HEK293 (cell line): ENCODE results near the gene SAPCD1.

ENCODE experiments used
- CTCF ChIA-PET: fragments of 350-600 bp; formaldehyde crosslinking; extraction: SDS; loops from one replicate; lab custom pipeline; 2021; ENCODE audit warnings: antibody characterized with exemption; lab: Yijun Ruan, JAX
- POLR2A ChIA-PET: fragments of 300-600 bp; formaldehyde crosslinking; extraction: SDS; loops from one replicate; lab custom pipeline; 2020; ENCODE audit warnings: antibody characterized with exemption, inconsistent platforms; lab: Yijun Ruan, JAX
- H3K27ac ChIP-seq: fragments of 200-500 bp; sonication (Bioruptor generic); 2 replicates; pipeline ENCODE4 v1.5.1; 2014; ENCODE audit warnings: low read depth, low read length, control low read depth, inconsistent platforms; ENCODE audit errors: extremely low read depth
- H3K36me3 ChIP-seq, 2 experiments: fragments of 200-500 bp in 1 of 2; sonication (Bioruptor generic) in 1 of 2; 1 replicate in 1 of 2; 2 replicates in 1 of 2; pipeline ENCODE4 v1.5.1; 2014 to 2017; ENCODE audit warnings: inconsistent platforms in 2 of 2, low read length in 2 of 2; ENCODE audit not compliant: control insufficient read depth in 2 of 2, insufficient read depth in 1 of 2
- H3K4me1 ChIP-seq: fragments of 200-500 bp; sonication (Bioruptor generic); 2 replicates; pipeline ENCODE4 v1.5.1; 2014; ENCODE audit warnings: mild to moderate bottlenecking, low read length, inconsistent platforms; ENCODE audit not compliant: control insufficient read depth, insufficient read depth
- H3K4me3 ChIP-seq: 2 replicates; pipeline ENCODE4 v1.5.1; 2011; ENCODE audit warnings: low read depth, mild to moderate bottlenecking, control low read depth, low read length, moderate library complexity
- H3K9me3 ChIP-seq: fragments of 200-500 bp; sonication (Bioruptor generic); 2 replicates; pipeline ENCODE4 v1.5.1; 2014; ENCODE audit warnings: low read depth, low read length, inconsistent platforms; ENCODE audit not compliant: control insufficient read depth, insufficient read depth
- EGR2 ChIP-seq: fragments of 450-650 bp; formaldehyde crosslinking; IDR thresholded peaks from 2 replicates; pipeline ENCODE4 v1.5.1; 2016; ENCODE audit warnings: low read depth, missing biosample characterization, missing genetic modification characterization
- GFI1B ChIP-seq: fragments of 450-650 bp; formaldehyde crosslinking; IDR thresholded peaks from 2 replicates; pipeline ENCODE4 v1.5.1; 2016; ENCODE audit warnings: missing biosample characterization, missing genetic modification characterization
- GLIS2 ChIP-seq: fragments of 450-650 bp; formaldehyde crosslinking; IDR thresholded peaks from 2 replicates; pipeline ENCODE4 v1.5.1; 2016; ENCODE audit warnings: missing biosample characterization, missing genetic modification characterization
- KLF1 ChIP-seq: fragments of 450-650 bp; formaldehyde crosslinking; IDR thresholded peaks from 2 replicates; pipeline ENCODE4 v1.5.1; 2016; ENCODE audit warnings: missing biosample characterization, missing genetic modification characterization
- KLF8 ChIP-seq: fragments of 450-650 bp; formaldehyde crosslinking; IDR thresholded peaks from 2 replicates; pipeline ENCODE4 v1.5.1; 2016; ENCODE audit warnings: missing biosample characterization, missing genetic modification characterization
- OSR2 ChIP-seq: fragments of 450-650 bp; formaldehyde crosslinking; IDR thresholded peaks from 2 replicates; pipeline ENCODE4 v1.5.1; 2016; ENCODE audit warnings: missing biosample characterization, missing genetic modification characterization
- PRDM1 ChIP-seq: fragments of 450-650 bp; formaldehyde crosslinking; IDR thresholded peaks from 2 replicates; pipeline ENCODE4; 2016; ENCODE audit warnings: missing biosample characterization, missing genetic modification characterization
- RBAK ChIP-seq: fragments of 450-650 bp; formaldehyde crosslinking; IDR thresholded peaks from 2 replicates; pipeline ENCODE4 v1.5.1; 2016; ENCODE audit warnings: missing biosample characterization, missing genetic modification characterization
- REPIN1 ChIP-seq: fragments of 450-650 bp; formaldehyde crosslinking; IDR thresholded peaks from 2 replicates; pipeline ENCODE4 v1.5.1; 2017; ENCODE audit warnings: missing biosample characterization, missing genetic modification characterization, low read depth
- SP7 ChIP-seq: fragments of 450-650 bp; formaldehyde crosslinking; IDR thresholded peaks from 2 replicates; pipeline ENCODE4 v1.5.1; 2016; ENCODE audit warnings: missing biosample characterization, missing genetic modification characterization
- TSHZ1 ChIP-seq: fragments of 450-650 bp; formaldehyde crosslinking; IDR thresholded peaks from 2 replicates; pipeline ENCODE4 v1.5.1; 2016; ENCODE audit warnings: missing biosample characterization, missing genetic modification characterization, borderline replicate concordance
- ZBTB17 ChIP-seq: fragments of 450-650 bp; formaldehyde crosslinking; IDR thresholded peaks from 2 replicates; pipeline ENCODE4 v1.5.1; 2016; ENCODE audit warnings: missing biosample characterization, missing genetic modification characterization
- ZBTB48 ChIP-seq: fragments of 450-650 bp; formaldehyde crosslinking; IDR thresholded peaks from 2 replicates; pipeline ENCODE4 v1.5.1; 2016; ENCODE audit warnings: missing biosample characterization, missing genetic modification characterization
- ZBTB8A ChIP-seq: fragments of 450-650 bp; formaldehyde crosslinking; IDR thresholded peaks from 2 replicates; pipeline ENCODE4 v1.5.1; 2016; ENCODE audit warnings: missing biosample characterization, missing genetic modification characterization
- ZIC2 ChIP-seq: fragments of 450-650 bp; formaldehyde crosslinking; IDR thresholded peaks from 2 replicates; pipeline ENCODE4 v1.5.1; 2016; ENCODE audit warnings: missing biosample characterization, missing genetic modification characterization
- ZNF114 ChIP-seq: fragments of 450-650 bp; formaldehyde crosslinking; IDR thresholded peaks from 2 replicates; pipeline ENCODE4 v1.5.0; 2017; ENCODE audit warnings: missing biosample characterization, missing genetic modification characterization
- ZNF24 ChIP-seq: fragments of 450-650 bp; formaldehyde crosslinking; IDR thresholded peaks from 2 replicates; pipeline ENCODE4 v1.5.1; 2016; ENCODE audit warnings: missing biosample characterization, missing genetic modification characterization
- ZNF335 ChIP-seq: fragments of 450-650 bp; formaldehyde crosslinking; conservative IDR thresholded peaks from 2 replicates; pipeline ENCODE4 v1.5.1; 2016; ENCODE audit warnings: missing biosample characterization, missing genetic modification characterization
- ZNF394 ChIP-seq: fragments of 450-650 bp; formaldehyde crosslinking; IDR thresholded peaks from 2 replicates; pipeline ENCODE4 v1.5.1; 2016; ENCODE audit warnings: missing biosample characterization, missing genetic modification characterization, mild to moderate bottlenecking, moderate library complexity, borderline replicate concordance
- ZNF423 ChIP-seq: fragments of 450-650 bp; formaldehyde crosslinking; IDR thresholded peaks from 2 replicates; pipeline ENCODE4 v1.5.1; 2016; ENCODE audit warnings: missing biosample characterization, missing genetic modification characterization
- ZNF600 ChIP-seq: fragments of 450-650 bp; formaldehyde crosslinking; IDR thresholded peaks from 2 replicates; pipeline ENCODE4 v1.5.1; 2016; ENCODE audit warnings: missing biosample characterization, missing genetic modification characterization
- ZNF610 ChIP-seq: fragments of 450-650 bp; formaldehyde crosslinking; IDR thresholded peaks from 2 replicates; pipeline ENCODE4 v1.5.1; 2016; ENCODE audit warnings: missing biosample characterization, missing genetic modification characterization, borderline replicate concordance
- ZNF624 ChIP-seq: fragments of 450-650 bp; formaldehyde crosslinking; IDR thresholded peaks from 2 replicates; pipeline ENCODE4 v1.5.1; 2017; ENCODE audit warnings: missing biosample characterization, missing genetic modification characterization
- ZNF654 ChIP-seq: fragments of 450-650 bp; formaldehyde crosslinking; IDR thresholded peaks from 2 replicates; pipeline ENCODE4 v1.5.1; 2016; ENCODE audit warnings: low read depth, missing biosample characterization, missing genetic modification characterization
- ZSCAN16 ChIP-seq: fragments of 450-650 bp; formaldehyde crosslinking; IDR thresholded peaks from 2 replicates; pipeline ENCODE4 v1.5.1; 2016; ENCODE audit warnings: missing biosample characterization, missing genetic modification characterization
- TF ChIP-seq, protein P1 (sequence below): fragments of 450-650 bp; formaldehyde crosslinking; IDR thresholded peaks from 2 replicates; pipeline ENCODE4 v1.5.1; 2016; ENCODE audit warnings: missing biosample characterization, missing genetic modification characterization
- TF ChIP-seq, protein P2 (sequence below): fragments of 450-650 bp; formaldehyde crosslinking; IDR thresholded peaks from 2 replicates; pipeline ENCODE4 v1.5.1; 2016; ENCODE audit warnings: missing biosample characterization, missing genetic modification characterization

Gene SAPCD1

GRCh38 chr6:31737315-31737990, 25.0 kb upstream of the SAPCD1 start (continued):
- TF ChIP-seq ZNF654 (tag by site-specific recombination) = no peak
- TF ChIP-seq GFI1B (tag by site-specific recombination) = no peak
- TF ChIP-seq, protein P1, sequence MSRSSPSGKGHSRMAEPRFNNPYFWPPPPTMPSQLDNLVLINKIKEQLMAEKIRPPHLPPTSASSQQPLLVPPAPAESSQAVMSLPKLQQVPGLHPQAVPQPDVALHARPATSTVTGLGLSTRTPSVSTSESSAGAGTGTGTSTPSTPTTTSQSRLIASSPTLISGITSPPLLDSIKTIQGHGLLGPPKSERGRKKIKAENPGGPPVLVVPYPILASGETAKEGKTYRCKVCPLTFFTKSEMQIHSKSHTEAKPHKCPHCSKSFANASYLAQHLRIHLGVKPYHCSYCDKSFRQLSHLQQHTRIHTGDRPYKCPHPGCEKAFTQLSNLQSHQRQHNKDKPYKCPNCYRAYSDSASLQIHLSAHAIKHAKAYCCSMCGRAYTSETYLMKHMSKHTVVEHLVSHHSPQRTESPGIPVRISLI (tag by site-specific recombination) = 0 out of 2 replicates have a peak, but pooled peaks have one; percentile 43
- no peak for TF ChIP-seq RBAK (tag by site-specific recombination)
- TF ChIP-seq ZSCAN16 (tag by site-specific recombination) = no peak
- TF ChIP-seq, all 188 proteins: peak for 11

DNA sequence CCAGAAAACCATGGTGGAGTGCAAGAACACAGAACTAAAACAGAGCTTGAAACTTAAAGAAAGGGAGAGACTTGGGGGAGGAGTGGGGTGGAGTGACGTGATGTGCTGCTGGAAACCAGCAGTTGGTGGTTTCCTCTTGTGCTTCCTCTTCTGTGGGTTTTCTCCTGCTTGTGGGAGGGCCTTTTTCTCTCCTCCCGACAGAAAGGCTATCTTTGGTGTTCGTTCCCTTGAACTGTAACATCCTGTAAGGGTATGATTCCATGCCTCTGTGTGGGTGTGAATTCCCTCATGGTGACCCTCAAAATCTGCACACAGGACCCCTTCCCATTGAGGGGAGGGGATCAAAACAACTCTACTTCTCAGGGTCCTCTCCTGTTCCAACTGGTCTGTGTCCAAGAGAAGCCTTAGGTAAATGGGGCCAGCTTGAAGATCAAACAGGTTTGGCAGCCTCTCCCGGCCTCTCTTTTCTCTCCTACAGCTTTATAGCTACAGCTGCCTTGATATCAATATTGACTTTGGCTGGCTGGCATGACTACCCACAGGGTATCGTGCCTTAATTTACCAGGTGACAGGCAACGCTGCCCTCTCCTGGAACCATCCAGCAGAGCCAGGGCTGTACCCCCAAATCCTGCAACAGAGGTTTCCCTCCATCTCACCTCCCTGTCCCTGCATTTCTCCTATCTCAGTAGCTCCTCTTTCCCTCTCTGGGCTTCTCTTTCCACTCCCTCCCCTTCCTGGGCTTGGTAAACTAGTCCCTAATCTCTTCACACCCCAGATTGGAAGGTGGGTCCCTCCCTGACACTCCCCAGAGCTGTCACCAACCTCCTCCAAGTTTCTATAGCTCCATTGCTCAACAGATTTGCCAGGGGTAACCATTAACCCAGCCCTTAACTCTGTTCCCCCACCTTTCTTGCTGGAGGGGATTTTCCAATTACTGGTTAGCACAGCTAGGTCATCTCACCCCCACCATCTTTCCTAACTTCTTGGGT, 24.2 kb upstream of the SAPCD1 start:
- peaks cover 35% of the 10 kb centered on the region for H3K4me1 ChIP-seq
- H3K36me3 ChIP-seq = peaks cover 14 to 36% of the 10 kb centered on the region in 2 experiments; a peak in 2 of 3 replicates
- no peaks in the 10 kb centered on the region for H3K9me3 ChIP-seq
- no peak overlapping the region for H3K4me3 ChIP-seq
- ChIA-PET POLR2A (interaction anchor here (0.7 to 6.8 kb wide), 15 partner anchors 9 to 124 kb away, joined by 3 to 102 read pairs (median 4); partner anchors contain the start of genes ABHD16A, CSNK2B, DDAH2 and GPANK1), CTCF (interaction anchor here (0.6 to 4.7 kb wide), 16 partner anchors 8 to 427 kb away, joined by 3 to 39 read pairs (median 4); partner anchors contain the start of genes CSNK2B, GPANK1, LY6G5C and VARS1)
- peak overlapping the region; percentile 63 for H3K27ac ChIP-seq
- TF ChIP-seq TSHZ1 = no peak
- TF ChIP-seq ZIC2 (tag by site-specific recombination) = peak; percentile 47
- TF ChIP-seq ZNF394 (tag by site-specific recombination) = peak; percentile 7; the same call in 1 of the 2 replicates
- TF ChIP-seq ZNF114 (tag by site-specific recombination) = no peak
- TF ChIP-seq PRDM1 (tag by site-specific recombination) = peak; percentile 85
- TF ChIP-seq ZNF624 (tag by site-specific recombination) = no peak
- TF ChIP-seq EGR2 (tag by site-specific recombination) = peak; percentile 88
- TF ChIP-seq ZBTB17 (tag by site-specific recombination) = 0 out of 2 replicates have a peak, but pooled peaks have one; percentile 31
- TF ChIP-seq ZNF423 (tag by site-specific recombination) = no peak
- TF ChIP-seq ZNF610 (tag by site-specific recombination) = no peak
- TF ChIP-seq KLF8 (tag by site-specific recombination) = peak; percentile 15; the same call in 1 of the 2 replicates
- TF ChIP-seq GLIS2 (tag by site-specific recombination) = peak; percentile 42; the same call in 1 of the 2 replicates
- TF ChIP-seq OSR2 (tag by site-specific recombination) = peak; percentile 92
- TF ChIP-seq ZNF335 = peak; percentile 35
- peak; percentile 100 for TF ChIP-seq KLF1 (tag by site-specific recombination)
- TF ChIP-seq ZNF600 (tag by site-specific recombination) = peak; percentile 77
- no peak for TF ChIP-seq ZBTB8A
- no peak for TF ChIP-seq REPIN1 (tag by site-specific recombination)
- TF ChIP-seq SP7 = peak; percentile 48
- TF ChIP-seq, protein P2, sequence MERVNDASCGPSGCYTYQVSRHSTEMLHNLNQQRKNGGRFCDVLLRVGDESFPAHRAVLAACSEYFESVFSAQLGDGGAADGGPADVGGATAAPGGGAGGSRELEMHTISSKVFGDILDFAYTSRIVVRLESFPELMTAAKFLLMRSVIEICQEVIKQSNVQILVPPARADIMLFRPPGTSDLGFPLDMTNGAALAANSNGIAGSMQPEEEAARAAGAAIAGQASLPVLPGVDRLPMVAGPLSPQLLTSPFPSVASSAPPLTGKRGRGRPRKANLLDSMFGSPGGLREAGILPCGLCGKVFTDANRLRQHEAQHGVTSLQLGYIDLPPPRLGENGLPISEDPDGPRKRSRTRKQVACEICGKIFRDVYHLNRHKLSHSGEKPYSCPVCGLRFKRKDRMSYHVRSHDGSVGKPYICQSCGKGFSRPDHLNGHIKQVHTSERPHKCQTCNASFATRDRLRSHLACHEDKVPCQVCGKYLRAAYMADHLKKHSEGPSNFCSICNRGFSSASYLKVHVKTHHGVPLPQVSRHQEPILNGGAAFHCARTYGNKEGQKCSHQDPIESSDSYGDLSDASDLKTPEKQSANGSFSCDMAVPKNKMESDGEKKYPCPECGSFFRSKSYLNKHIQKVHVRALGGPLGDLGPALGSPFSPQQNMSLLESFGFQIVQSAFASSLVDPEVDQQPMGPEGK (tag by site-specific recombination) = peak; percentile 68
- TF ChIP-seq ZNF24 (tag by site-specific recombination) = 0 out of 2 replicates have a peak, but pooled peaks have one; percentile 3
- TF ChIP-seq ZBTB48 = peak; percentile 62
